K562 (cell line): ENCODE measurements around the gene SHLD1. TPM values are rescaled to one million over a fixed set of nuclear protein-coding genes. Genes with fewer than 3 reads are reported as not detected.

Experiments used
- ATAC-seq: fragments of 200-7000 bp; cut with Tn5 transposase; 3 replicates; pipeline ENCODE4 v1.9.1; 2020; ENCODE audit warnings: moderate library complexity
- BruUV-seq: library from RNA; stranded (reverse); fragments of 400-500 nt; replicated peaks from 2 replicates; lab custom pipeline; 2021; lab: Mats Ljungman, UMichigan
- CTCF ChIA-PET: fragments of 300-600 bp; formaldehyde crosslinking; extraction: SDS; loops from one replicate; lab custom pipeline; 2021; ENCODE audit warnings: low intra/inter-chr PET ratio; lab: Yijun Ruan, JAX
- POLR2A ChIA-PET: fragments of 300-600, 350-650 bp; sonication (Branson Sonifier 250); formaldehyde crosslinking; extraction: SDS; loops from one replicate; lab custom pipeline; 2021; ENCODE audit warnings: antibody characterized with exemption, inconsistent platforms; lab: Yijun Ruan, JAX
- DNase-seq, 4 experiments: peaks; one replicate each; pipeline versions ENCODE4 v3.0.0 to v3.0.0-alpha.2; 2011 to 2018; ENCODE audit warnings: low spot score in 3 of 4, mixed read lengths in 3 of 4; ENCODE audit errors: extremely low read depth in 1 of 4
- FAIRE-seq: peaks from 2 replicates; lab custom pipeline; 2011; peaks lifted over from hg19 to GRCh38; lab: Jason Lieb, UNC
- H2AFZ ChIP-seq: 2 replicates; pipeline ENCODE4 v1.6.0; 2011; ENCODE audit warnings: low read depth, low read length, control low read depth, inconsistent platforms
- H3K27ac ChIP-seq: fragments of 200-600 bp; 3 replicates; pipeline ENCODE4 v1.8.0; 2011; ENCODE audit warnings: low read depth, mild to moderate bottlenecking, control low read depth, inconsistent platforms, low read length, moderate library complexity, mixed read lengths; ENCODE audit errors: extremely low read depth
- H3K27me3 ChIP-seq, 2 experiments: fragments of 300-600 bp in 1 of 2; 2 replicates in 1 of 2; 3 replicates in 1 of 2; pipeline versions ENCODE4 v1.6.0 to v1.8.0; 2011; ENCODE audit warnings: inconsistent platforms in 2 of 2, low read length in 2 of 2, mild to moderate bottlenecking in 1 of 2, mixed read lengths in 1 of 2, moderate library complexity in 1 of 2; ENCODE audit not compliant: control insufficient read depth in 2 of 2, insufficient read depth in 2 of 2
- H3K36me3 ChIP-seq: fragments of 300-600 bp; 3 replicates; pipeline ENCODE4 v1.8.0; 2011; ENCODE audit warnings: mild to moderate bottlenecking, low read length, inconsistent platforms; ENCODE audit not compliant: control insufficient read depth, insufficient read depth
- H3K4me1 ChIP-seq, 2 experiments: fragments of 200-600 bp in 1 of 2; replicated peaks in 1 of 2; 2 replicates in 1 of 2; 3 replicates in 1 of 2; pipeline versions ENCODE4 v1.5.1 to v1.8.0; 2011; ENCODE audit warnings: inconsistent platforms in 2 of 2, low read length in 2 of 2, mild to moderate bottlenecking in 1 of 2, mixed read lengths in 1 of 2, moderate library complexity in 1 of 2; ENCODE audit not compliant: control insufficient read depth in 2 of 2, insufficient read depth in 2 of 2
- H3K4me2 ChIP-seq: 2 replicates; pipeline ENCODE4 v1.6.1; 2011; ENCODE audit warnings: low read length, control low read depth, inconsistent platforms, mixed read lengths; ENCODE audit not compliant: insufficient read depth
- H3K4me3 ChIP-seq: fragments of 200-600 bp; sonication (generic), shearing (Covaris generic); 2 replicates; pipeline ENCODE4 v1.5.1; 2016; ENCODE audit warnings: control low read depth, inconsistent platforms
- H3K79me2 ChIP-seq: fragments of 200-600 bp; 3 replicates; pipeline ENCODE4 v1.8.0; 2011; ENCODE audit warnings: low read length, inconsistent platforms; ENCODE audit not compliant: control insufficient read depth, insufficient read depth
- H3K9ac ChIP-seq, 2 experiments: 2 replicates each; pipeline versions ENCODE4 v1.6.0 to v1.6.1; 2011; ENCODE audit warnings: low read depth in 2 of 2, low read length in 2 of 2, control low read depth in 1 of 2, inconsistent platforms in 1 of 2, mild to moderate bottlenecking in 1 of 2, mixed read lengths in 1 of 2; ENCODE audit not compliant: insufficient read depth in 1 of 2
- H3K9me1 ChIP-seq: one replicate; pipeline ENCODE4 v1.6.0; 2011; ENCODE audit warnings: inconsistent platforms, mild to moderate bottlenecking, low read length, moderate library complexity; ENCODE audit not compliant: control insufficient read depth, insufficient read depth
- H3K9me3 ChIP-seq: replicated peaks from 2 replicates; pipeline ENCODE4 v1.5.1; 2011; ENCODE audit warnings: low read depth, low read length, inconsistent platforms; ENCODE audit not compliant: control insufficient read depth, insufficient read depth
- H4K20me1 ChIP-seq: replicated peaks from 2 replicates; pipeline ENCODE4 v1.6.1; 2011; ENCODE audit warnings: low read length, inconsistent platforms, mixed read lengths; ENCODE audit not compliant: control insufficient read depth, insufficient read depth
- ATF1 ChIP-seq, 2 experiments: fragments of 450-650 bp in 1 of 2; IDR thresholded peaks; 2 replicates each; pipeline ENCODE4 v1.6.1; 2016; ENCODE audit warnings: missing compliant biosample characterization in 1 of 2, missing genetic modification characterization in 1 of 2
- IFI16 ChIP-seq: fragments of 250-450 bp; sonication (Bioruptor Pico); IDR thresholded peaks from 2 replicates; pipeline ENCODE4 v2.1.2; 2022; ENCODE audit warnings: mild to moderate bottlenecking, inconsistent platforms
- KAT8 ChIP-seq: fragments of 450-650 bp; IDR thresholded peaks from 2 replicates; pipeline ENCODE4 v1.6.1; 2016; ENCODE audit warnings: low read depth, mild to moderate bottlenecking
- POLR2AphosphoS5 ChIP-seq: IDR thresholded peaks from 2 replicates; pipeline ENCODE4 v1.6.1; 2011; ENCODE audit warnings: mild to moderate bottlenecking, low read depth, low read length, moderate library complexity; ENCODE audit not compliant: control insufficient read depth, insufficient read depth
- PURB ChIP-seq: sonication (generic); formaldehyde crosslinking; IDR thresholded peaks from 2 replicates; pipeline ENCODE4 v1.9.0; 2021; ENCODE audit warnings: low read depth, mild to moderate bottlenecking, missing genetic modification reagents
- SETDB1 ChIP-seq: IDR thresholded peaks from one replicate; pipeline ENCODE4 v1.6.1; 2012; ENCODE audit warnings: low read length, control low read depth, inconsistent platforms
- SRSF9 ChIP-seq: fragments of 200-400 bp; formaldehyde crosslinking; IDR thresholded peaks from 2 replicates; pipeline ENCODE4 v1.6.1; 2017; ENCODE audit warnings: low read depth, low read length, borderline replicate concordance
- YY1 ChIP-seq, 3 experiments: IDR thresholded peaks; 2 replicates each; pipeline ENCODE4 v1.6.1; 2011; ENCODE audit warnings: low read length in 2 of 3, mild to moderate bottlenecking in 2 of 3, moderate library complexity in 2 of 3, borderline replicate concordance in 1 of 3, control low read depth in 1 of 3, low read depth in 1 of 3; ENCODE audit not compliant: insufficient read depth in 3 of 3, insufficient replicate concordance in 2 of 3, control insufficient read depth in 1 of 3, insufficient read length in 1 of 3; ENCODE audit errors: extremely low read depth in 1 of 3
- ZNF212 ChIP-seq: fragments of 450-650 bp; formaldehyde crosslinking; IDR thresholded peaks from 2 replicates; pipeline ENCODE4 v1.4.0; 2020; ENCODE audit warnings: mild to moderate bottlenecking
- WGBS: fragments of 100-300 bp; shearing (Covaris generic); methylation state at CpG from one replicate; pipeline ENCODE4 v1.1.6; 2016; ENCODE audit warnings: low coverage, mixed read lengths; ENCODE audit not compliant: insufficient coverage; ENCODE audit errors: missing lambda C conversion rate; 5-methylcytosine and 5-hydroxymethylcytosine counted together
- in situ Hi-C: fragments of 300-500 bp; cut with MboI; formaldehyde crosslinking; loops from 4 replicates; pipeline ENCODE4 v1.15.0; 2018; ENCODE audit warnings: inconsistent platforms, mixed read lengths
- intact Hi-C: fragments of 100-400 bp; cut with micrococcal nuclease; formaldehyde crosslinking; loops from 2 replicates; pipeline ENCODE4 v1.14.2; 2022
- polyA plus RNA-seq, 8 experiments: library from polyadenylated mRNA; depleted of rRNA in 4 of 8; stranded (reverse) in 5 of 8; unstranded in 3 of 8; fragments of >200 nt; fragmentation: Nextera tagmentation in 2 of 8; fragmentation: Illumina TruSeq in 1 of 8; extraction: Ambion mirVana in 2 of 8; extraction: Trizol in 1 of 8; gene quantifications; 2 replicates each; pipeline versions ENCODE4 v1.2.1 to v1.2.3, GENCODE V29; 2011 to 2014; ENCODE audit warnings: inconsistent platforms in 1 of 8, missing spikeins in 1 of 8
- total RNA-seq, 7 experiments: library from RNA; depleted of rRNA in 6 of 7; stranded (reverse); fragments of >200 nt in 6 of 7; fragmentation: Illumina TruSeq in 2 of 7; extraction: Trizol in 2 of 7; gene quantifications; 2 replicates each; pipeline versions ENCODE4 v1.2.1 to v1.2.3, GENCODE V29; 2011 to 2021; ENCODE audit warnings: low replicate concordance in 1 of 7
- TF ChIP-seq, protein P1 (sequence below): fragments of 150-350 bp; conservative IDR thresholded peaks from 2 replicates; pipeline ENCODE4 v1.6.1; 2014; ENCODE audit warnings: low read length
- TF ChIP-seq, protein P2 (sequence below): sonication (generic); formaldehyde crosslinking; IDR thresholded peaks from 2 replicates; pipeline ENCODE4 v1.8.0; 2022; ENCODE audit warnings: mild to moderate bottlenecking, missing genetic modification reagents

SHLD1 gene
- total and polyA plus RNA-seq, 9 of the 15 experiments (the other 6 are each of a cell fraction or from before 2014, with no cell fraction given), result 3.7 to 21.6 (median 8.2) TPM

DNA sequence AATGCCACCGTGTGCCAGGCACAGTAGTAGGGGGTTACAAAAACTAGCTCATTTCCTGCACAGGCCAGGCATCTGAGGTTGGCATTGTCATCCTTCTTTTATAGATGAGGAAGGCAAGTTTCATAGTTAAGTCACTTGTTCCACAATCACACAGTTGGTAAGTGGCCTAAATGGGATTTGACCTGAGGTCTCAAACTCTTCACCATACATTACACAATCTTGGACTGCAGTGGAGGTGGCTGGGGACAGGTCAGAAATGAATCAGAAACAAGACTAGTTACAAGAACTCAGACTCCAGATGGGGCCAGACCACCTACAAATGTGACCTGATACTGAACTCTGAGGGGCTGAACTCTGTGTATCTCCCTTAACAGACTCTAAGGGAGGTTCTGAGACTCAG lies 150.7 kb downstream of the SHLD1 start (continued):
- TF ChIP-seq, protein P1, sequence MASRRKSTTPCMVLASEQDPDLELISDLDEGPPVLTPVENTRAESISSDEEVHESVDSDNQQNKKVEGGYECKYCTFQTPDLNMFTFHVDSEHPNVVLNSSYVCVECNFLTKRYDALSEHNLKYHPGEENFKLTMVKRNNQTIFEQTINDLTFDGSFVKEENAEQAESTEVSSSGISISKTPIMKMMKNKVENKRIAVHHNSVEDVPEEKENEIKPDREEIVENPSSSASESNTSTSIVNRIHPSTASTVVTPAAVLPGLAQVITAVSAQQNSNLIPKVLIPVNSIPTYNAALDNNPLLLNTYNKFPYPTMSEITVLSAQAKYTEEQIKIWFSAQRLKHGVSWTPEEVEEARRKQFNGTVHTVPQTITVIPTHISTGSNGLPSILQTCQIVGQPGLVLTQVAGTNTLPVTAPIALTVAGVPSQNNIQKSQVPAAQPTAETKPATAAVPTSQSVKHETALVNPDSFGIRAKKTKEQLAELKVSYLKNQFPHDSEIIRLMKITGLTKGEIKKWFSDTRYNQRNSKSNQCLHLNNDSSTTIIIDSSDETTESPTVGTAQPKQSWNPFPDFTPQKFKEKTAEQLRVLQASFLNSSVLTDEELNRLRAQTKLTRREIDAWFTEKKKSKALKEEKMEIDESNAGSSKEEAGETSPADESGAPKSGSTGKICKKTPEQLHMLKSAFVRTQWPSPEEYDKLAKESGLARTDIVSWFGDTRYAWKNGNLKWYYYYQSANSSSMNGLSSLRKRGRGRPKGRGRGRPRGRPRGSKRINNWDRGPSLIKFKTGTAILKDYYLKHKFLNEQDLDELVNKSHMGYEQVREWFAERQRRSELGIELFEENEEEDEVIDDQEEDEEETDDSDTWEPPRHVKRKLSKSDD, result no peak

DNA sequence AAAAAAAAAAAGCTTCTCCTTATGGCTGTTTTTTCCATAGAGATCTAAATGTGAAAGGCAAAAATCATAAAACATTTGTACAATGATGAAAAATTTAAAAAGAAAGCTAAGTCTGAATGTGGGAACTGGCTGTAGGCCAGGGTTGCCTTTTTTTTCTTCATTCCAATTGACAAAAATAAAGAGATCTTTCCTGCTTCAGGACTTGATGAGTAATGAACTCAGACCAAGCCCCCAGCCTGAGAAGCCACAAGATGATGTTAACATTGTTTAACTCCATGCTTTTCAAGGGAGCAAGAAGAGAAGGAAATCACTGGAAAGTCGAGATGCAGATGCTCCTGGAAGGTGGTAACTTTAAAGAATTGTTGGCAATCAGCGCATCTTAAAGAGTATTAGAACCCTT lies 158.8 kb downstream of the SHLD1 start:
- in situ Hi-C loops, result no loop called here
- H3K36me3 ChIP-seq, result no peaks in the 10 kb centered on the region
- ChIA-PET CTCF (no interaction called here), POLR2A (no interaction called here)
- H3K9me3 ChIP-seq, result no peaks in the 10 kb centered on the region
- 0% methylated on average over 2 of the region's 2 CpGs for WGBS
- intact Hi-C loops, result no loop called here
- ATAC-seq, result no peak
- H2AFZ ChIP-seq, result no peak overlapping the region
- H3K9me1 ChIP-seq, result no peaks in the 10 kb centered on the region
- H3K4me3 ChIP-seq, result no peak overlapping the region
- H3K9ac ChIP-seq, result no peak overlapping the region
- H3K4me1 ChIP-seq, result peaks cover 0 to 8% of the 10 kb centered on the region in 2 experiments; a peak in 2 of 5 replicates
- no peak for DNase-seq
- no TSS peak for BruUV-seq
- 0 out of 2 replicates have a peak, but pooled peaks cover 3% of the 10 kb centered on the region for H4K20me1 ChIP-seq
- FAIRE-seq, result no peak
- no peak overlapping the region for H3K27ac ChIP-seq
- H3K79me2 ChIP-seq, result no peaks in the 10 kb centered on the region
- no peak overlapping the region for H3K4me2 ChIP-seq
- H3K27me3 ChIP-seq, result peaks cover 0 to 2% of the 10 kb centered on the region in 2 experiments; a peak in 1 of 5 replicates
- TF ChIP-seq POLR2AphosphoS5 (no peak), SRSF9 (no peak), IFI16 (no peak), SETDB1 (no peak), PURB (CRISPR knock-in tag) (no peak), YY1 (IDR thresholded peaks at IDR 0.05; ENCODE audit: borderline replicate concordance in 1 of 3, control insufficient read depth in 1 of 3, extremely low read depth in 1 of 3, insufficient read depth in 3 of 3, insufficient read length in 1 of 3, insufficient replicate concordance in 2 of 3, low read depth in 1 of 3, low read length in 2 of 3) (no peak), ATF1 (CRISPR knock-in tag; IDR thresholded peaks at IDR 0.05) (no peak), ATF1 (tag; IDR thresholded peaks at IDR 0.05) (no peak), ZNF212 (no peak), KAT8 (no peak)
- TF ChIP-seq, protein P2, sequence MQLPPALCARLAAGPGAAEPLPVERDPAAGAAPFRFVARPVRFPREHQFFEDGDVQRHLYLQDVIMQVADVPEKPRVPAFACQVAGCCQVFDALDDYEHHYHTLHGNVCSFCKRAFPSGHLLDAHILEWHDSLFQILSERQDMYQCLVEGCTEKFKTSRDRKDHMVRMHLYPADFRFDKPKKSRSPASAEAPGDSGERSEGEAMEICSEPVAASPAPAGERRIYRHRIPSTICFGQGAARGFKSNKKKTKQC (CRISPR knock-in tag), result no peak
